Gastrocnemius medialis (tissue), 4 donors: ENCODE results near the gene MOBP.

Source experiments
- POLR2A ChIP-seq, 2 donors: fragments of 450-650 bp; IDR thresholded peaks; one replicate each; pipeline ENCODE4 v1.6.1; 2017; ENCODE audit warnings: antibody characterized with exemption in 2 of 2, mild to moderate bottlenecking in 2 of 2, moderate library complexity in 2 of 2
- TF ChIP-seq, protein P1 (sequence below), 5 experiments: fragments of 450-650 bp in 3 of 5; fragments of 200-600 bp in 2 of 5; sonication (generic) in 2 of 5; IDR thresholded peaks in 4 of 5; conservative IDR thresholded peaks in 1 of 5; 1 replicate in 4 of 5; 2 replicates in 1 of 5; pipeline ENCODE4 v1.5.1; 2016 to 2019; ENCODE audit warnings: antibody characterized with exemption in 5 of 5, mild to moderate bottlenecking in 3 of 5, moderate library complexity in 3 of 5

DNA sequence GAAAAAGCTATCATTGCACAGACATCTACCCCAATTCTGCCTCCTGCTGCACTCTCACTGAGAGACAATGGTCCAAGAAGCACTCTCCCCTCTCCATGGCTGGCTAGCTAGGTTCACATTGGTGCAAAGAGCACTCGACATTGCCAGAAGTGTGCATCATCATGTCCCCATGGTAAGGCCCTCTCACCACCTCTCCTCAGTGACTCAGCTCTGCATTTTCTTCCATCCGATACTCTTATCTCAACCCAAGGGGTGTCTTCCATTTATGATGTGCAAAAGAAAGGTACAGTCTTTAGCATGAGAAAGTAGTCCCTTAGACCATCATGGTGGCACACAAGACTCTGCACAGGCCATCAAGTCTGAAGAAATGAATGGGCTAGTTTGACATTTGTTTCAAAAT is 46.9 kb upstream of the MOBP start:
- TF ChIP-seq, protein P1, sequence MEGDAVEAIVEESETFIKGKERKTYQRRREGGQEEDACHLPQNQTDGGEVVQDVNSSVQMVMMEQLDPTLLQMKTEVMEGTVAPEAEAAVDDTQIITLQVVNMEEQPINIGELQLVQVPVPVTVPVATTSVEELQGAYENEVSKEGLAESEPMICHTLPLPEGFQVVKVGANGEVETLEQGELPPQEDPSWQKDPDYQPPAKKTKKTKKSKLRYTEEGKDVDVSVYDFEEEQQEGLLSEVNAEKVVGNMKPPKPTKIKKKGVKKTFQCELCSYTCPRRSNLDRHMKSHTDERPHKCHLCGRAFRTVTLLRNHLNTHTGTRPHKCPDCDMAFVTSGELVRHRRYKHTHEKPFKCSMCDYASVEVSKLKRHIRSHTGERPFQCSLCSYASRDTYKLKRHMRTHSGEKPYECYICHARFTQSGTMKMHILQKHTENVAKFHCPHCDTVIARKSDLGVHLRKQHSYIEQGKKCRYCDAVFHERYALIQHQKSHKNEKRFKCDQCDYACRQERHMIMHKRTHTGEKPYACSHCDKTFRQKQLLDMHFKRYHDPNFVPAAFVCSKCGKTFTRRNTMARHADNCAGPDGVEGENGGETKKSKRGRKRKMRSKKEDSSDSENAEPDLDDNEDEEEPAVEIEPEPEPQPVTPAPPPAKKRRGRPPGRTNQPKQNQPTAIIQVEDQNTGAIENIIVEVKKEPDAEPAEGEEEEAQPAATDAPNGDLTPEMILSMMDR (IDR thresholded peaks at IDR 0.05 in 4 of 5, conservative IDR thresholded peaks at IDR 0.05 in 1 of 5): no peak
- TF ChIP-seq POLR2A (IDR thresholded peaks at IDR 0.05): no peak
